GM12874 (cell line): ENCODE results near the gene SOWAHB.

Experiments used
- TF ChIP-seq, protein P1 (sequence below): IDR thresholded peaks from 2 replicates; pipeline ENCODE4 v1.5.1; 2011; ENCODE audit warnings: low read depth, mild to moderate bottlenecking, control low read depth, low read length, moderate library complexity; ENCODE audit not compliant: insufficient read depth

SOWAHB gene

DNA sequence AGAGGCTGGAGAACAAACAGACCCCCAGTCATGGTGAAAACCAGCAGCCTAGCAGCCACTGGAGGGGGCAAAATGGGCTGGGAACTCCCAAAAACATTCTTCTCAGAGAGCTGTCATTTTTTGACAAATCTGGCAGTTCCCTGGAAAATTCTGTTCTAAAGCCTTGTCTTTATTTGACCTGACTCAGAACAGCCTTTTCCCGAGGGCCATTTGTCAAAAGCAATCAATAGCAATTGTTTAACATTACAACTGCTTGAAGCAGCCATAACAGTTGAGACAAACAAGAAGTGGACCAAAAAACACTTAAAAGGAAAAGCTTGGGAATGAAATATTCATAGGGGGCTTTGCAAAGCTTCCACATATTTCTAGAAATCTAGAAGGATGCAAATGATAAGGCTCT, 39.6 kb downstream of the SOWAHB start:
- TF ChIP-seq, protein P1, sequence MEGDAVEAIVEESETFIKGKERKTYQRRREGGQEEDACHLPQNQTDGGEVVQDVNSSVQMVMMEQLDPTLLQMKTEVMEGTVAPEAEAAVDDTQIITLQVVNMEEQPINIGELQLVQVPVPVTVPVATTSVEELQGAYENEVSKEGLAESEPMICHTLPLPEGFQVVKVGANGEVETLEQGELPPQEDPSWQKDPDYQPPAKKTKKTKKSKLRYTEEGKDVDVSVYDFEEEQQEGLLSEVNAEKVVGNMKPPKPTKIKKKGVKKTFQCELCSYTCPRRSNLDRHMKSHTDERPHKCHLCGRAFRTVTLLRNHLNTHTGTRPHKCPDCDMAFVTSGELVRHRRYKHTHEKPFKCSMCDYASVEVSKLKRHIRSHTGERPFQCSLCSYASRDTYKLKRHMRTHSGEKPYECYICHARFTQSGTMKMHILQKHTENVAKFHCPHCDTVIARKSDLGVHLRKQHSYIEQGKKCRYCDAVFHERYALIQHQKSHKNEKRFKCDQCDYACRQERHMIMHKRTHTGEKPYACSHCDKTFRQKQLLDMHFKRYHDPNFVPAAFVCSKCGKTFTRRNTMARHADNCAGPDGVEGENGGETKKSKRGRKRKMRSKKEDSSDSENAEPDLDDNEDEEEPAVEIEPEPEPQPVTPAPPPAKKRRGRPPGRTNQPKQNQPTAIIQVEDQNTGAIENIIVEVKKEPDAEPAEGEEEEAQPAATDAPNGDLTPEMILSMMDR, result no peak

DNA sequence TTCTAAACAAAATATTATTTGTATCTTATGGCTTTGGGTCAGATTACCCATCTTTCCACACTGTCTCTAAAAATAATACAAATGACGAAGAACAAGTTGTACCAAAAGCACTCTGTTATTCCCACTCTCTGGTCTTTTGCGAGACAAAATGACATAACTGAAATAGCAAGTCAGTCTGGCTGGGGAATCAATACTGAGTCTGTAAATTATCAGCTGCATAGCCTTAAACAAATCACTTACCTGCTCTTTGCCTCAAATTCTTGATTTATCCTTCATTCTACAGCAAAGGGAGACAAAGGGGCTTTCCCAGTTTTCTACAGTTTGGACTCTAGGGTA, 40.9 kb downstream of the SOWAHB start:
- TF ChIP-seq, protein P1, result no peak

DNA sequence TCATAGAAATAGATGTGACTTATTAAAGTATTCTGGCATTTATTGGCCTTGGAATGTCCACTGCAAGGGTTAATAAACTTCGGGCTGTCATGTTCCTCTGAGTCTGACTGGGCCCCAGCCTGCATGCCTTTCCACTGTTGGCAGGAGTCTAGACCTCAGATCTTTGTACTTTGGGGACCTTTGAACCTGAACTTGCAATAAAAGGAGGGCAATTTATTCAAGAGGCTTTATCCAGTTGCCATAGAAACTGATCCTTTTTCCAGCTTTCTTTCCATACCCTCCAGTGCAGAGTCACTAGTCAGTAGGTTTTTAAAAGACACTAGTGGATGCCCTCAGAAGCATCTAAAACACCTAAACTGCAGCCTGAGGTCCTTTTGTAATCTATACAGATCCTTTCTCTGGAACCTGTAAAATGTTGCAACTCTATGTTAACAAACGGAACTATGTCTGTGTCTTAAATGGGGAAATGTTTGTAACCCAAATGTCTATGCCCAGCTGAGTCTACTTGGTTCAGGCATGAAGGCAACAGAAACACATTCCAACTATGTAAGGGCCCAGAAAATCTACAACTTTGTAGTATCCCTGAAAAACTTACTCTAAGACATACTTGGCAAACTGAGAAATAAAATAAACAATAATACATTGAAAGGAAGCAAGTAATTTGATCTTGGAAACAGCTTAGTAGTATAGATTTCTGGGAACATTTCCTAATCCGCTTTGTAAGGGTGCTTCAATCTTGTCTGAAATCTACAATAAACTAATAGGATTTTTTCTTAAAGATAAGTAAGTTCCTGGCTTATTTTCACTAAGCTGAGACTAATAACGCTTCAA, 41.5 kb downstream of the SOWAHB start:
- TF ChIP-seq, protein P1, result no peak

DNA sequence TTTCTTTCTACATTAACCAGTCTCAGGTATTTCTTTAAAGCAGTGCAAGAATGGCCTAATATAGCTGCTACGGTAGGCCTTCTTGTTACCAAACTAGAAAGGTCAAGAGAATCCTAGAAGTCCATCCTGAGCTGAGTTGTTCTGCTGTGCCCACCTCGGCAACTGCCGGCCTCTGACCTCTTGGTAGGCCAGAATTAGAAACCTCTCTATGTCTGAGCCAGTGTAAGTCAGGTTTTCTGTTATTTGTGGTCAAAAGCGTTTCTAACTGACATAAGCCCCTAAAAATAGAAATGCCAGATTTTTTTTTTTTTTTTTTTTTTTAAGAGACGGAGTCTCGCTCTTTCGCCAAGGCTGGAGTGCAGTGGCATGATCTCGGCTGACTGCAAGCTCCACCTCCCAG, 43.1 kb downstream of the SOWAHB start:
- TF ChIP-seq, protein P1, result no peak

GRCh38 chr4:76851375-76851774, 46.6 kb downstream of the SOWAHB start:
- TF ChIP-seq, protein P1, result no peak

DNA sequence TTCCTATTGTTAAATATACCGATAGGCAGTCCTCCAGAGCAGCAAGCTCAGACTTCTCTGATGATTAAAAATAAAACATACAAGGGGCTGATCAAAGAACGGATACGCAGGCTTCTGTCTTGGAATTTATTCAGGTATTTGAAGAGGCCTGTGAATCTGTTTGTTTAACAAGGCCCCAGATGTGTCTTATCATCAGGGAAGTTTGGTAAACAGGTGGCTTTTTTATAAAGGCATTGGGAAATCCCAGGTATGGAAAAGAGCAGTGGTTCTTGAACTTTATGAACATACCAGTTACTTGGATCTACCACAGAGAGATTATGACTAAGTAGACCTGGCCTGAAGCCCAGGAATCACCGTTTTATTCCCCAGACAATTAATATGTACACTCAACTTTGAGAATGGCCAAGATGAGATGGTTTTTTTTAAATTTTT, 47.9 kb downstream of the SOWAHB start:
- TF ChIP-seq, protein P1, result no peak
